Left lung (tissue), 10 donors: ENCODE results near the gene ZNF575. TPM values are rescaled to one million over a fixed set of nuclear protein-coding genes. Genes with fewer than 3 reads are reported as not detected.

ENCODE experiments used
- ATAC-seq: fragments of 200-7000 bp; cut with Tn5 transposase; one replicate; pipeline ENCODE4 v1.9.1; 2020; ENCODE audit warnings: moderate library complexity
- DNase-seq, 4 donors: peaks; one replicate each; pipeline ENCODE4 v3.0.0-alpha.2; 2013 to 2020
- H3K27ac ChIP-seq, 2 donors: fragments of 200-600 bp; sonication (generic) in 1 of 2; one replicate each; pipeline versions ENCODE4 v1.5.0 to v1.8.0; 2020 to 2021
- H3K27me3 ChIP-seq, 2 donors: fragments of 200-600 bp; sonication (generic) in 1 of 2; one replicate each; pipeline versions ENCODE4 v1.5.0 to v1.8.0; 2020 to 2021
- H3K36me3 ChIP-seq, 2 donors: fragments of 200-600 bp; sonication (generic) in 1 of 2; one replicate each; pipeline versions ENCODE4 v1.5.0 to v1.8.0; 2020 to 2021
- H3K4me1 ChIP-seq, 2 donors: fragments of 200-600 bp; one replicate each; pipeline ENCODE4 v1.8.0; 2021
- H3K4me3 ChIP-seq, 2 donors: fragments of 200-600 bp; sonication (generic) in 1 of 2; one replicate each; pipeline versions ENCODE4 v1.5.0 to v1.8.0; 2020 to 2021; ENCODE audit warnings: mild to moderate bottlenecking in 1 of 2
- H3K9me3 ChIP-seq, 2 donors: fragments of 200-600 bp; sonication (generic) in 1 of 2; one replicate each; pipeline versions ENCODE4 v1.5.0 to v1.8.0; 2020 to 2021
- CTCF ChIP-seq, 2 donors: fragments of 200-600 bp; sonication (generic) in 1 of 2; IDR thresholded peaks; one replicate each; pipeline versions ENCODE4 v1.5.0 to v1.8.0; 2021; ENCODE audit warnings: antibody characterized with exemption in 2 of 2
- intact Hi-C, 2 donors: fragments of 100-400 bp; cut with DNase I; formaldehyde crosslinking; loops; one replicate each; pipeline versions ENCODE4 v1.11.2 to v1.14.2; 2022
- polyA plus RNA-seq, 6 donors: library from polyadenylated mRNA; unstranded; fragments of 120-200 nt; gene quantifications; one replicate each; pipeline ENCODE4 v1.2.1, GENCODE V29; 2013; ENCODE audit not compliant: insufficient read length in 6 of 6
- total RNA-seq, 2 donors: library from RNA; stranded (reverse); fragmentation: NEBNext Ultra II Directional; extraction: Animal tissue kit (Norgen Biotek cat#: 25700); gene quantifications; one replicate each; pipeline ENCODE4 v1.2.1, GENCODE V29; 2021
- donor health status: DM: no; HTN: yes; CAD: no.
- donor health status: DM: no; HTN: no; CAD: no.

The ZNF575 gene
- total and polyA plus RNA-seq, 8 donors, result 1.2 to 3.3 (median 2.3) TPM

- peaks cover 0 to 24% of the 10 kb centered on the region in 2 donors for H3K36me3 ChIP-seq
- H3K9me3 ChIP-seq, result peaks cover 0 to 5% of the 10 kb centered on the region in 2 donors
- H3K27ac ChIP-seq, result peak overlapping the region; percentile 90
- ATAC-seq (no peak), DNase-seq (peak in 1 of 4 donors; percentile 7)
- no peaks in the 10 kb centered on the region for H3K27me3 ChIP-seq
- peak overlapping the region; percentile 55 to 58 for H3K4me3 ChIP-seq
- TF ChIP-seq CTCF (IDR thresholded peaks at IDR 0.05), result no peak
- intact Hi-C loops, result no loop called here
- H3K4me1 ChIP-seq, result peaks cover 0 to 24% of the 10 kb centered on the region in 2 donors
These were observed 1.4 kb downstream of the ZNF575 start for GRCh38 chr19:43534305-43534815.

GRCh38 chr19:43534816-43535761 is 2.1 kb downstream of the ZNF575 start:
- intact Hi-C loops, result no loop called here
- Histone ChIP-seq H3K9me3 (peaks cover 0 to 5% of the 10 kb centered on the region in 2 donors), H3K27me3 (no peaks in the 10 kb centered on the region), H3K36me3 (peaks cover 0 to 31% of the 10 kb centered on the region in 2 donors), H3K4me3 (no peak overlapping the region), H3K27ac (peak overlapping the region; percentile 90), H3K4me1 (peaks cover 0 to 24% of the 10 kb centered on the region in 2 donors)
- DNase-seq (peak in 3 of 4 donors; percentile 55 to 85 (median 77)), ATAC-seq (no peak)
- peak; percentile 42 to 48 for TF ChIP-seq CTCF (IDR thresholded peaks at IDR 0.05)

GRCh38 chr19:43538922-43539321 is 5.9 kb downstream of the ZNF575 start:
- intact Hi-C loops, result no loop called here
- no peak for TF ChIP-seq CTCF (IDR thresholded peaks at IDR 0.05)
- ATAC-seq, result no peak
- Histone ChIP-seq H3K36me3 (peaks cover 0 to 70% of the 10 kb centered on the region in 2 donors), H3K27me3 (no peaks in the 10 kb centered on the region), H3K9me3 (peaks cover 0 to 5% of the 10 kb centered on the region in 2 donors), H3K4me3 (no peak overlapping the region), H3K4me1 (peaks cover 0 to 14% of the 10 kb centered on the region in 2 donors), H3K27ac (no peak overlapping the region)
- no peak for DNase-seq

GRCh38 chr19:43540381-43540780 is 7.4 kb downstream of the ZNF575 start:
- peaks cover 0 to 84% of the 10 kb centered on the region in 2 donors for H3K36me3 ChIP-seq
- intact Hi-C loops, result no loop called here

More at GRCh38 chr19:43540381-43540780, 7.4 kb downstream of the ZNF575 start:
- DNase-seq (no peak), ATAC-seq (no peak)
- Histone ChIP-seq H3K4me1 (peaks cover 0 to 5% of the 10 kb centered on the region in 2 donors), H3K27me3 (no peaks in the 10 kb centered on the region), H3K27ac (no peak overlapping the region), H3K4me3 (no peak overlapping the region), H3K9me3 (peaks cover 0 to 5% of the 10 kb centered on the region in 2 donors)
- no peak for TF ChIP-seq CTCF (IDR thresholded peaks at IDR 0.05)
